Measurements from ENCODE around the gene PEX26. TPM values are rescaled to one million over a fixed set of nuclear protein-coding genes. Genes with fewer than 3 reads are reported as not detected.
"Not testable (repeated sequence)": the region's sequence is repeated elsewhere in the genome, so short reads cannot be mapped to it uniquely, and the experiment has no call there.

Gene PEX26
- total and polyA plus RNA-seq, 2 of the 13 experiments (the other 11 are each of a cell fraction or from before 2014, with no cell fraction given) = 10.6 to 25.1 TPM

DNA sequence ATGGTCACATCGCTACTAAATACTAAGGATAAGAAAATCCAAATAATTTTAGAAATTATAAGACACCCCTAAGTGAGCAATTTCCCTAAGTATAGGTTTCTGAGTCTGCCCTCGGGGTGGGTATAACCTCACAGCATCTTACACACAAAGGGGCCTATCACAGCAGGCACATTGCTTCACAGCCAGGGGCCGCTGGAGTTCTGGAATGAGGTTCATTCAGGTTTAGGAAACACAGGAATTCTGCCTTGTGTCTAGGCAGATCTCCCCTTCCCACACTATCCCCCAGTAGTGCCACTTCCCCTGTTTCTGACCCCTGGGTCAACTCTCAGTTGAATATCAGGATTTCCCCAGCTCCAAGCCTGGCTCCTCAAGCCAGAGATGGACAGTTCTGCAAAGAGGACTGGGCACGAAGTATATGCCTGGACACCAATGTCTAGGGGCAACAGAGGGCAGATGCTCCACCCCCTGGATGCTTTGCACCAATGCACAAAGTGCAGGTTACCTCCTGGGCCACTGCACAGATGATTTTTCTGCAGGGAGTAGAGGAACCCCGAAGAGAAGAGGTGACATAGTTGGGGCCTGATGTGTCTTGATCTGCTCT is 44.3 kb downstream of the PEX26 start (continued):
- TF ChIP-seq, protein P1, sequence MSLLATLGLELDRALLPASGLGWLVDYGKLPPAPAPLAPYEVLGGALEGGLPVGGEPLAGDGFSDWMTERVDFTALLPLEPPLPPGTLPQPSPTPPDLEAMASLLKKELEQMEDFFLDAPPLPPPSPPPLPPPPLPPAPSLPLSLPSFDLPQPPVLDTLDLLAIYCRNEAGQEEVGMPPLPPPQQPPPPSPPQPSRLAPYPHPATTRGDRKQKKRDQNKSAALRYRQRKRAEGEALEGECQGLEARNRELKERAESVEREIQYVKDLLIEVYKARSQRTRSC (CRISPR knock-in tag; IDR thresholded peaks at IDR 0.05; ENCODE audit: low read depth) = no peak
- TF ChIP-seq ZMAT3 (CRISPR knock-in tag; conservative IDR thresholded peaks at IDR 0.05) = no peak
- no peak for TF ChIP-seq ZFP36L1 (CRISPR knock-in tag; IDR thresholded peaks at IDR 0.05)
- TF ChIP-seq, protein P2, sequence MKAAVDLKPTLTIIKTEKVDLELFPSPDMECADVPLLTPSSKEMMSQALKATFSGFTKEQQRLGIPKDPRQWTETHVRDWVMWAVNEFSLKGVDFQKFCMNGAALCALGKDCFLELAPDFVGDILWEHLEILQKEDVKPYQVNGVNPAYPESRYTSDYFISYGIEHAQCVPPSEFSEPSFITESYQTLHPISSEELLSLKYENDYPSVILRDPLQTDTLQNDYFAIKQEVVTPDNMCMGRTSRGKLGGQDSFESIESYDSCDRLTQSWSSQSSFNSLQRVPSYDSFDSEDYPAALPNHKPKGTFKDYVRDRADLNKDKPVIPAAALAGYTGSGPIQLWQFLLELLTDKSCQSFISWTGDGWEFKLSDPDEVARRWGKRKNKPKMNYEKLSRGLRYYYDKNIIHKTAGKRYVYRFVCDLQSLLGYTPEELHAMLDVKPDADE (CRISPR knock-in tag; IDR thresholded peaks at IDR 0.05) = no peak
- TF ChIP-seq ZNF343 (CRISPR knock-in tag; IDR thresholded peaks at IDR 0.05) = no peak
- TF ChIP-seq, protein P3, sequence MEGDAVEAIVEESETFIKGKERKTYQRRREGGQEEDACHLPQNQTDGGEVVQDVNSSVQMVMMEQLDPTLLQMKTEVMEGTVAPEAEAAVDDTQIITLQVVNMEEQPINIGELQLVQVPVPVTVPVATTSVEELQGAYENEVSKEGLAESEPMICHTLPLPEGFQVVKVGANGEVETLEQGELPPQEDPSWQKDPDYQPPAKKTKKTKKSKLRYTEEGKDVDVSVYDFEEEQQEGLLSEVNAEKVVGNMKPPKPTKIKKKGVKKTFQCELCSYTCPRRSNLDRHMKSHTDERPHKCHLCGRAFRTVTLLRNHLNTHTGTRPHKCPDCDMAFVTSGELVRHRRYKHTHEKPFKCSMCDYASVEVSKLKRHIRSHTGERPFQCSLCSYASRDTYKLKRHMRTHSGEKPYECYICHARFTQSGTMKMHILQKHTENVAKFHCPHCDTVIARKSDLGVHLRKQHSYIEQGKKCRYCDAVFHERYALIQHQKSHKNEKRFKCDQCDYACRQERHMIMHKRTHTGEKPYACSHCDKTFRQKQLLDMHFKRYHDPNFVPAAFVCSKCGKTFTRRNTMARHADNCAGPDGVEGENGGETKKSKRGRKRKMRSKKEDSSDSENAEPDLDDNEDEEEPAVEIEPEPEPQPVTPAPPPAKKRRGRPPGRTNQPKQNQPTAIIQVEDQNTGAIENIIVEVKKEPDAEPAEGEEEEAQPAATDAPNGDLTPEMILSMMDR (CRISPR knock-in tag; IDR thresholded peaks at IDR 0.05) = peak; percentile 77
- peak; percentile 56 for TF ChIP-seq RAD21 (CRISPR knock-in tag; IDR thresholded peaks at IDR 0.05)
- 0 out of 2 replicates have a peak, but pooled peaks have one; percentile 19 for TF ChIP-seq CEBPG (CRISPR knock-in tag; IDR thresholded peaks at IDR 0.05)
- peak; percentile 81 for TF ChIP-seq STAG1 (CRISPR knock-in tag; IDR thresholded peaks at IDR 0.05)
- TF ChIP-seq HMG20B (CRISPR knock-in tag; conservative IDR thresholded peaks at IDR 0.05) = no peak
- peak; percentile 67; the same call in 1 of the 2 replicates for TF ChIP-seq SMC3 (IDR thresholded peaks at IDR 0.05; ENCODE audit: low read length)

DNA sequence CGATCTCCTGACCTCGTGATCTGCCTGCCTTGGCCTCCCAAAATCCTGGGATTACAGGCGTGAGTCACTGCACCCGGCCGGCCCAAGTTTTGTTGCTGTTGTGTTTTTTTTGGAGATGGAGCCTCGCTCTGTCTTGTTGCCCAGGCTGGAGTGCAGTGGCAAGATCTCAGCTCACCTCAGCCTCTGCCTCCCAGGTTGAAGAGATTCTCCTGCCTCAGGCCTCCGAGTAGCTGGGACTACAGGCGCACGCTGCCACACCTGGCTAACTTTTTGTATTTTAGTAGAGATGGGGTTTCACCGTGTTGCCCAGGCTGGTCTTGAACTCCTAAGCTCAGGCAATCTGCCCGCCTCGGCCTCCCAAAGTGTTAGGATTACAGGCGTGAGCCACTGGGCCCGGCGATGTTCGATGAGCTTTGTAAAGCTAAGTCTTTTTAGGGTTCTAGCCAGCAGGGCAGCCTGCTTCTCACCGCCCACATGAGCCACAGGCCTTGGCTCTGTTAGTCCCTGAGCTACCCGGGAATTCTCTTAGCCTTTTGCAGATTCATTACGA is 45.8 kb downstream of the PEX26 start:
- H3K27ac ChIP-seq (ENCODE audit: extremely low read length, insufficient read depth, low read length); ATAC-seq; H3K36me3 ChIP-seq (replicated peaks in 1 of 2; ENCODE audit: control insufficient read depth in 1 of 2, insufficient read depth in 2 of 2, low read length in 2 of 2); H3K27me3 ChIP-seq (ENCODE audit: control insufficient read depth in 1 of 2, insufficient read depth in 2 of 2, low read length in 2 of 2); H3K79me2 ChIP-seq (ENCODE audit: insufficient read depth, low read length); H3K4me2 ChIP-seq (ENCODE audit: low read depth, low read length); BruUV-seq (replicated peaks); intact Hi-C loops (cut with micrococcal nuclease; ENCODE audit: unreplicated experiment); DNase-seq (ENCODE audit: low spot score); H2AFZ ChIP-seq (ENCODE audit: low read length); CTCF ChIA-PET (ENCODE audit: low intra/inter-chr PET ratio, low total read pairs); H4K20me1 ChIP-seq (ENCODE audit: insufficient read depth, low read length); H3K9me3 ChIP-seq (ENCODE audit: low read length); FAIRE-seq; H3K9ac ChIP-seq (ENCODE audit: insufficient read depth, low read depth, low read length); H3K4me1 ChIP-seq (ENCODE audit: insufficient read depth, low read length); in situ Hi-C loops (cut with HindIII; ENCODE audit: extremely low pct_ligation_motif_present, low pct_unique_long_range_greater_than_20kb); H3K4me3 ChIP-seq (replicated peaks in 1 of 3; ENCODE audit: insufficient read depth in 1 of 3, low read depth in 2 of 3, low read length in 3 of 3): not testable (repeated sequence)
- POLR2A ChIA-PET = interaction anchor here (1.0 kb wide), 1 partner anchor 26 kb away, joined by 4 read pairs; the partner anchor contains the start of gene USP18
- WGBS (ENCODE audit: low lambda C conversion rate) = 94% methylated on average over 16 of the region's 19 CpGs
